Trophoblast cell (in vitro differentiated cells and primary cell): ENCODE results near the gene PIK3R1.
A peak's percentile ranks its signal among the peaks of the same experiment; 100 is the strongest.

ENCODE experiments used
- DNase-seq, 2 donors: peaks; one replicate each; pipeline ENCODE4 v3.0.0-alpha.2; 2016
- H2AFZ ChIP-seq: 2 replicates; pipeline ENCODE4 v1.6.1; 2013; ENCODE audit warnings: low read length, moderate library complexity, mild to moderate bottlenecking; ENCODE audit not compliant: insufficient read depth, poor library complexity
- H2AK5ac ChIP-seq: 2 replicates; pipeline ENCODE4 v1.6.1; 2013; ENCODE audit warnings: mild to moderate bottlenecking, low read length
- H2BK120ac ChIP-seq: 2 replicates; pipeline ENCODE4 v1.6.1; 2013; ENCODE audit warnings: low read length, mild to moderate bottlenecking, moderate library complexity; ENCODE audit not compliant: insufficient read depth, poor library complexity
- H2BK12ac ChIP-seq: 2 replicates; pipeline ENCODE4 v1.6.1; 2013; ENCODE audit warnings: mild to moderate bottlenecking, low read length, moderate library complexity
- H2BK5ac ChIP-seq: 2 replicates; pipeline ENCODE4 v1.6.1; 2013; ENCODE audit warnings: low read length, low read depth, moderate library complexity, mild to moderate bottlenecking; ENCODE audit not compliant: poor library complexity
- H3K14ac ChIP-seq: 2 replicates; pipeline ENCODE4 v1.6.1; 2013; ENCODE audit warnings: mild to moderate bottlenecking, low read length
- H3K18ac ChIP-seq: 2 replicates; pipeline ENCODE4 v1.6.1; 2013; ENCODE audit warnings: mild to moderate bottlenecking, low read length
- H3K23ac ChIP-seq: 2 replicates; pipeline ENCODE4 v1.6.1; 2013; ENCODE audit warnings: low read length
- H3K27ac ChIP-seq: 2 replicates; pipeline ENCODE4 v1.5.1; 2013; ENCODE audit warnings: low read depth, mild to moderate bottlenecking, inconsistent platforms, low read length, moderate library complexity
- H3K27me3 ChIP-seq: 2 replicates; pipeline ENCODE4 v1.6.1; 2013; ENCODE audit warnings: inconsistent platforms, mild to moderate bottlenecking, low read length, moderate library complexity; ENCODE audit not compliant: insufficient read depth
- H3K36me3 ChIP-seq, 2 experiments: 1 replicate in 1 of 2; 2 replicates in 1 of 2; pipeline ENCODE4 v1.6.1; 2013; ENCODE audit warnings: low read length in 2 of 2, mild to moderate bottlenecking in 2 of 2, moderate library complexity in 1 of 2; ENCODE audit not compliant: insufficient read depth in 2 of 2, control insufficient read depth in 1 of 2
- H3K4ac ChIP-seq: 2 replicates; pipeline ENCODE4 v1.6.1; 2013; ENCODE audit warnings: low read depth, mild to moderate bottlenecking, low read length, moderate library complexity
- H3K4me1 ChIP-seq, 2 experiments: 1 replicate in 1 of 2; 2 replicates in 1 of 2; pipeline ENCODE4 v1.6.1; 2013; ENCODE audit warnings: low read length in 2 of 2, mild to moderate bottlenecking in 2 of 2, moderate library complexity in 1 of 2; ENCODE audit not compliant: insufficient read depth in 2 of 2, control insufficient read depth in 1 of 2
- H3K4me2 ChIP-seq: 2 replicates; pipeline ENCODE4 v1.6.1; 2013; ENCODE audit warnings: inconsistent platforms, mild to moderate bottlenecking, low read length, moderate library complexity
- H3K4me3 ChIP-seq: 2 replicates; pipeline ENCODE4 v1.5.1; 2013; ENCODE audit warnings: mild to moderate bottlenecking, low read depth, low read length, inconsistent platforms
- H3K79me1 ChIP-seq: one replicate; pipeline ENCODE4 v1.6.1; 2013; ENCODE audit warnings: low read length
- H3K79me2 ChIP-seq: 2 replicates; pipeline ENCODE4 v1.6.1; 2013; ENCODE audit warnings: low read length, mild to moderate bottlenecking; ENCODE audit not compliant: control insufficient read depth, insufficient read depth, poor library complexity
- H3K9ac ChIP-seq: 2 replicates; pipeline ENCODE4 v1.6.1; 2013; ENCODE audit warnings: mild to moderate bottlenecking, low read length
- H3K9me3 ChIP-seq: 2 replicates; pipeline ENCODE4 v1.6.1; 2013; ENCODE audit warnings: low read depth, mild to moderate bottlenecking, control low read depth, inconsistent platforms, low read length; ENCODE audit not compliant: insufficient read depth
- H4K12ac ChIP-seq: 2 replicates; pipeline ENCODE4 v1.6.1; 2013; ENCODE audit warnings: low read depth, mild to moderate bottlenecking, low read length, moderate library complexity
- H4K8ac ChIP-seq: 2 replicates; pipeline ENCODE4 v1.6.1; 2013; ENCODE audit warnings: low read depth, mild to moderate bottlenecking, low read length, moderate library complexity
- H4K91ac ChIP-seq: one replicate; pipeline ENCODE4 v1.6.1; 2013; ENCODE audit warnings: low read depth, mild to moderate bottlenecking, low read length, moderate library complexity
- WGBS: extraction: QIAGEN DNeasy Blood & Tissue Kit; methylation state at CpG from one replicate; pipeline ENCODE4 v1.1.7; 2013; ENCODE audit warnings: missing lambda C conversion rate; ENCODE audit not compliant: insufficient read length, insufficient coverage; ENCODE audit errors: extremely low coverage; 5-methylcytosine and 5-hydroxymethylcytosine counted together

Gene PIK3R1

GRCh38 chr5:68316469-68316868 lies 100.9 kb downstream of the PIK3R1 start:
- no peak overlapping the region for H3K14ac ChIP-seq
- H3K18ac ChIP-seq, result no peak overlapping the region
- no peak overlapping the region for H2BK5ac ChIP-seq
- H4K8ac ChIP-seq, result no peak overlapping the region
- H3K9ac ChIP-seq, result no peak overlapping the region
- no peak overlapping the region for H3K4me3 ChIP-seq
- no peak overlapping the region for H2BK120ac ChIP-seq
- H4K12ac ChIP-seq, result no peak overlapping the region
- H3K4me2 ChIP-seq, result no peak overlapping the region
- H3K27me3 ChIP-seq, result no peaks in the 10 kb centered on the region
- H3K9me3 ChIP-seq, result no peaks in the 10 kb centered on the region
- no peak for DNase-seq
- no peaks in the 10 kb centered on the region for H3K4me1 ChIP-seq
- H2AK5ac ChIP-seq, result no peak overlapping the region
- H3K36me3 ChIP-seq, result no peaks in the 10 kb centered on the region
- H3K27ac ChIP-seq, result no peak overlapping the region
- H3K4ac ChIP-seq, result no peak overlapping the region
- WGBS, result no CpG with 5 or more reads among the region's 3 CpGs
- H4K91ac ChIP-seq, result no peak overlapping the region
- H3K79me1 ChIP-seq, result peaks cover 2% of the 10 kb centered on the region
- H3K79me2 ChIP-seq, result no peaks in the 10 kb centered on the region
- H2AFZ ChIP-seq, result no peak overlapping the region
- no peak overlapping the region for H3K23ac ChIP-seq
- no peak overlapping the region for H2BK12ac ChIP-seq

- Histone ChIP-seq H3K4me2 (no peak overlapping the region), H3K23ac (no peak overlapping the region), H2AK5ac (no peak overlapping the region), H4K91ac (no peak overlapping the region), H2BK5ac (no peak overlapping the region), H3K18ac (no peak overlapping the region), H3K79me2 (no peaks in the 10 kb centered on the region), H3K27me3 (no peaks in the 10 kb centered on the region), H3K14ac (no peak overlapping the region), H3K4me3 (no peak overlapping the region), H2BK12ac (peak overlapping the region; percentile 13), H3K9me3 (no peaks in the 10 kb centered on the region), H3K36me3 (no peaks in the 10 kb centered on the region), H3K4ac (no peak overlapping the region), H4K12ac (no peak overlapping the region), H3K9ac (no peak overlapping the region), H3K4me1 (no peaks in the 10 kb centered on the region), H2AFZ (no peak overlapping the region), H3K79me1 (peaks cover 2% of the 10 kb centered on the region), H3K27ac (no peak overlapping the region), H4K8ac (no peak overlapping the region), H2BK120ac (no peak overlapping the region)
- no CpG with 5 or more reads among the region's 5 CpGs for WGBS
- no peak for DNase-seq
Measured at GRCh38 chr5:68317646-68318045, 102.1 kb downstream of the PIK3R1 start.

GRCh38 chr5:68318955-68319705 lies 103.6 kb downstream of the PIK3R1 start:
- H3K79me1 ChIP-seq, result peaks cover 2% of the 10 kb centered on the region
- H2BK5ac ChIP-seq, result no peak overlapping the region
- no peaks in the 10 kb centered on the region for H3K36me3 ChIP-seq

GRCh38 chr5:68319706-68320412 lies 104.3 kb downstream of the PIK3R1 start:
- Histone ChIP-seq H4K12ac (no peak overlapping the region), H3K9me3 (no peaks in the 10 kb centered on the region), H2AFZ (no peak overlapping the region), H3K4me1 (no peaks in the 10 kb centered on the region), H3K9ac (no peak overlapping the region), H3K27me3 (no peaks in the 10 kb centered on the region), H3K14ac (no peak overlapping the region), H4K8ac (no peak overlapping the region), H3K36me3 (no peaks in the 10 kb centered on the region), H3K23ac (no peak overlapping the region), H3K4me3 (no peak overlapping the region), H3K4ac (no peak overlapping the region), H2BK5ac (no peak overlapping the region), H3K27ac (no peak overlapping the region), H3K4me2 (no peak overlapping the region), H3K79me2 (no peaks in the 10 kb centered on the region), H2AK5ac (no peak overlapping the region), H2BK12ac (no peak overlapping the region), H2BK120ac (no peak overlapping the region), H3K18ac (no peak overlapping the region), H4K91ac (no peak overlapping the region), H3K79me1 (peaks cover 2% of the 10 kb centered on the region)
- no peak for DNase-seq
- WGBS, result no CpG with 5 or more reads among the region's 4 CpGs

More at GRCh38 chr5:68318955-68319705, 103.6 kb downstream of the PIK3R1 start:
- Histone ChIP-seq H3K18ac (no peak overlapping the region), H3K9me3 (no peaks in the 10 kb centered on the region), H3K9ac (no peak overlapping the region), H3K4ac (no peak overlapping the region), H3K79me2 (no peaks in the 10 kb centered on the region), H2AFZ (no peak overlapping the region), H2AK5ac (no peak overlapping the region), H3K27me3 (no peaks in the 10 kb centered on the region), H4K8ac (no peak overlapping the region), H3K4me2 (no peak overlapping the region), H3K4me1 (no peaks in the 10 kb centered on the region), H4K12ac (no peak overlapping the region), H3K4me3 (no peak overlapping the region), H2BK120ac (no peak overlapping the region), H3K23ac (no peak overlapping the region), H2BK12ac (no peak overlapping the region), H4K91ac (no peak overlapping the region), H3K14ac (no peak overlapping the region), H3K27ac (no peak overlapping the region)
- WGBS, result no CpG with 5 or more reads among the region's 6 CpGs
- no peak for DNase-seq
